Measurements from ENCODE around the gene SERPINB3. TPM values are rescaled to one million over a fixed set of nuclear protein-coding genes. Genes with fewer than 3 reads are reported as not detected.

The SERPINB3 gene
- total and polyA plus RNA-seq, 4 donors = 0.43 to 29.0 (median 15.3) TPM; not detected in 1

- WGBS, 2 donors = 87% methylated on average over 4 of the region's 4 CpGs
- TF ChIP-seq CTCF (IDR thresholded peaks at IDR 0.05; ENCODE audit: control extremely low read depth, extremely low read depth) = no peak
- H3K9ac ChIP-seq (ENCODE audit: insufficient read depth in 1 of 2, low read length in 2 of 2) = no peak overlapping the region
These were observed 48.3 kb downstream of the SERPINB3 start for GRCh38 chr18:63613420-63613819.

GRCh38 chr18:63606526-63606925, 55.2 kb downstream of the SERPINB3 start:
- Histone ChIP-seq H3K4me1 (ENCODE audit: control insufficient read depth in 5 of 5, insufficient read depth in 5 of 5, low read length in 5 of 5) (no peaks in the 10 kb centered on the region), H3K36me3 (ENCODE audit: control insufficient read depth in 4 of 4, insufficient read depth in 4 of 4, low read length in 4 of 4) (no peaks in the 10 kb centered on the region), H3K9me3 (ENCODE audit: control insufficient read depth in 4 of 4, insufficient read depth in 3 of 4, low read length in 3 of 4) (no peaks in the 10 kb centered on the region), H3K4me3 (no peak overlapping the region), H3K27ac (ENCODE audit: low read depth in 1 of 2, low read length in 1 of 2) (no peak overlapping the region), H3K9ac (ENCODE audit: insufficient read depth in 1 of 2, low read length in 2 of 2) (no peak overlapping the region), H3K27me3 (ENCODE audit: control insufficient read depth in 3 of 3, insufficient read depth in 3 of 3, low read length in 2 of 3) (no peaks in the 10 kb centered on the region)
- no peak for DNase-seq
- no peak for ATAC-seq (ENCODE audit: insufficient read depth, low FRiP score)
- WGBS, 2 donors = 83 to 94% methylated on average over 3 of the region's 3 CpGs
- no peak for TF ChIP-seq CTCF (IDR thresholded peaks at IDR 0.05; ENCODE audit: control extremely low read depth, extremely low read depth)

More at GRCh38 chr18:63613420-63613819, 48.3 kb downstream of the SERPINB3 start:
- no peak overlapping the region for H3K4me3 ChIP-seq
- no peaks in the 10 kb centered on the region for H3K27me3 ChIP-seq (ENCODE audit: control insufficient read depth in 3 of 3, insufficient read depth in 3 of 3, low read length in 2 of 3)
- no peaks in the 10 kb centered on the region for H3K4me1 ChIP-seq (ENCODE audit: control insufficient read depth in 5 of 5, insufficient read depth in 5 of 5, low read length in 5 of 5)
- DNase-seq = no peak
- no peaks in the 10 kb centered on the region for H3K36me3 ChIP-seq (ENCODE audit: control insufficient read depth in 4 of 4, insufficient read depth in 4 of 4, low read length in 4 of 4)
- ATAC-seq (ENCODE audit: insufficient read depth, low FRiP score) = no peak
- no peaks in the 10 kb centered on the region for H3K9me3 ChIP-seq (ENCODE audit: control insufficient read depth in 4 of 4, insufficient read depth in 3 of 4, low read length in 3 of 4)
- no peak overlapping the region for H3K27ac ChIP-seq (ENCODE audit: low read depth in 1 of 2, low read length in 1 of 2)

Other genes starting within 250 kb of the SERPINB3 start
- 10 to 100 TPM; 55.5 to 56.1 TPM for gene VPS4B, start 239.4 kb downstream of the SERPINB3 start, total RNA-seq
- 10 to 100 TPM; 11.7 to 26.2 TPM for gene VPS4B, start 239.4 kb downstream of the SERPINB3 start, polyA plus RNA-seq
- gene SERPINB5, start 184.9 kb downstream of the SERPINB3 start, total RNA-seq = under 1 TPM; 0.37 to 0.92 TPM
- gene SERPINB5, start 184.9 kb downstream of the SERPINB3 start, polyA plus RNA-seq = under 1 TPM; 0.45 to 0.77 TPM
- not detected for gene SERPINB12, start 119.5 kb downstream of the SERPINB3 start, total RNA-seq
- not detected for gene SERPINB12, start 119.5 kb downstream of the SERPINB3 start, polyA plus RNA-seq
- under 1 TPM in 1 of 2 donors, not detected in 1; 0.20 TPM for gene SERPINB13, start 74.5 kb downstream of the SERPINB3 start, total RNA-seq
- gene SERPINB13, start 74.5 kb downstream of the SERPINB3 start, polyA plus RNA-seq = 1 to 10 TPM in 1 of 2 donors, under 1 TPM in 1; 0.20 to 1.4 TPM
- under 1 TPM in 1 of 2 donors, not detected in 1; 0.34 TPM for gene SERPINB4, start 17.6 kb downstream of the SERPINB3 start, total RNA-seq
- 10 to 100 TPM in 1 of 2 donors, 1 to 10 TPM in 1; 1.0 to 17.4 TPM for gene SERPINB4, start 17.6 kb downstream of the SERPINB3 start, polyA plus RNA-seq
- gene SERPINB11, start 41.1 kb upstream of the SERPINB3 start, total RNA-seq = not detected
- gene SERPINB11, start 41.1 kb upstream of the SERPINB3 start, polyA plus RNA-seq = under 1 TPM; 0.45 to 0.52 TPM
- gene SERPINB7, start 113.5 kb upstream of the SERPINB3 start, total RNA-seq = under 1 TPM; 0.12 to 0.17 TPM
- gene SERPINB7, start 113.5 kb upstream of the SERPINB3 start, polyA plus RNA-seq = 1 to 10 TPM in 1 of 2 donors, under 1 TPM in 1; 0.22 to 1.6 TPM
- gene SERPINB2, start 225.8 kb upstream of the SERPINB3 start, total RNA-seq = 1 to 10 TPM; 1.3 TPM
- 10 to 100 TPM in 1 of 2 donors, 1 to 10 TPM in 1; 4.3 to 14.5 TPM for gene SERPINB2, start 225.8 kb upstream of the SERPINB3 start, polyA plus RNA-seq
- under 1 TPM; 0.63 to 0.64 TPM for gene SERPINB10, start 246.1 kb upstream of the SERPINB3 start, total RNA-seq
- under 1 TPM in 1 of 2 donors, not detected in 1; 0.96 TPM for gene SERPINB10, start 246.1 kb upstream of the SERPINB3 start, polyA plus RNA-seq

Data from lung (tissue), 12 donors.